Karpas-422 (cell line): ENCODE results near the gene HVCN1. TPM values are rescaled to one million over a fixed set of nuclear protein-coding genes. Genes with fewer than 3 reads are reported as not detected.
A peak's percentile ranks its signal among the peaks of the same experiment; 100 is the strongest.

Source experiments
- DNase-seq: peaks from one replicate; pipeline ENCODE4 v3.0.0-alpha.2; 2015
- H2AFZ ChIP-seq: fragments of 200-600 bp; sonication (generic); 2 replicates; pipeline ENCODE4 v1.6.1; 2014; ENCODE audit warnings: antibody characterized with exemption, low read length, mixed read lengths
- H3K27ac ChIP-seq: fragments of 200-600 bp; sonication (generic); 2 replicates; pipeline ENCODE4 v1.5.1; 2014; ENCODE audit warnings: mild to moderate bottlenecking, low read length, moderate library complexity
- H3K27me3 ChIP-seq: fragments of 200-600 bp; sonication (generic); 2 replicates; pipeline ENCODE4 v1.6.1; 2014; ENCODE audit warnings: low read length, mixed read lengths
- H3K36me3 ChIP-seq: fragments of 200-600 bp; sonication (generic); 2 replicates; pipeline ENCODE4 v1.6.1; 2014; ENCODE audit warnings: low read length, mixed read lengths; ENCODE audit not compliant: insufficient read depth
- H3K4me1 ChIP-seq: fragments of 200-600 bp; sonication (generic); 2 replicates; pipeline ENCODE4 v1.6.1; 2014; ENCODE audit warnings: mild to moderate bottlenecking, low read length, mixed read lengths
- H3K4me2 ChIP-seq: fragments of 200-600 bp; sonication (generic); 2 replicates; pipeline ENCODE4 v1.6.1; 2014; ENCODE audit warnings: low read length, low read depth, mild to moderate bottlenecking; ENCODE audit not compliant: poor library complexity, severe bottlenecking
- H3K4me3 ChIP-seq: fragments of 200-600 bp; sonication (generic); 2 replicates; pipeline ENCODE4 v1.5.1; 2014; ENCODE audit warnings: mild to moderate bottlenecking, antibody characterized with exemption, low read length, mixed read lengths
- H3K79me2 ChIP-seq: fragments of 200-600 bp; sonication (generic); 2 replicates; pipeline ENCODE4 v1.6.1; 2014; ENCODE audit warnings: mild to moderate bottlenecking, low read length, mixed read lengths
- H3K9ac ChIP-seq: fragments of 200-600 bp; sonication (generic); 2 replicates; pipeline ENCODE4 v1.6.0; 2014; ENCODE audit warnings: low read length
- H3K9me2 ChIP-seq: fragments of 200-600 bp; sonication (generic), shearing (Covaris generic); replicated peaks from 2 replicates; pipeline ENCODE4 v1.6.0; 2014; ENCODE audit warnings: mild to moderate bottlenecking, low read length, moderate library complexity; ENCODE audit not compliant: insufficient read depth
- H3K9me3 ChIP-seq: fragments of 300-700, 200-600 bp; sonication (generic); 2 replicates; pipeline ENCODE4 v1.6.1; 2014; ENCODE audit warnings: low read length, mixed read lengths
- H4K20me1 ChIP-seq: fragments of 200-600 bp; sonication (generic); 2 replicates; pipeline ENCODE4 v1.6.1; 2014; ENCODE audit warnings: mild to moderate bottlenecking, antibody characterized with exemption, low read length, low read depth; ENCODE audit not compliant: insufficient read depth
- total RNA-seq: library from RNA; depleted of rRNA; stranded (reverse); fragments of >200 nt; shearing (Covaris generic); gene quantifications from 2 replicates; pipeline ENCODE4 v1.2.3, GENCODE V29; 2014; ENCODE audit warnings: low replicate concordance

Gene HVCN1
- total RNA-seq, 1 experiment from 2014 or later = 11.5 TPM

DNA sequence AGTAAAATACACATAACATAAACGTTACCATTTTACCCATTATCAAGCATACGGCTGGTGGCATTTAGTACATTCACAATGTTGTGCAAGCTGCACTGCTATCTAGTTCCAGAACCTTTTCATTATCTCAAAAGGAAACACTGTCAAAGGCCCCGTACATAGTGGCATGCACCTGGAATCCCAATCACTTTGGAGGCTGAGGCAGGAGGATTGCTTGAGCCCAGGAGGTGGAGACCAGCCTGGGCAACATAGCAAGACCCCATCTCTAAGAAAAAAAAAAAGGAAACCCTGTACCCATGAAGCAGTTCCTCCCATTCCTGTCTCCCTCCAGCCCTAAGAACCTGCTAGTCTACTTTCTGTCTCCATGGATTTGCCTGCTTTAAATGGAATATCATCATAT, 7.4 kb upstream of the HVCN1 start:
- H3K4me2 ChIP-seq = no peak overlapping the region
- no peak overlapping the region for H3K4me3 ChIP-seq
- H3K9me3 ChIP-seq = no peaks in the 10 kb centered on the region
- H4K20me1 ChIP-seq = no peaks in the 10 kb centered on the region
- H3K9me2 ChIP-seq = no peaks in the 10 kb centered on the region
- DNase-seq = no peak
- no peaks in the 10 kb centered on the region for H3K36me3 ChIP-seq
- peaks cover 7% of the 10 kb centered on the region for H3K4me1 ChIP-seq
- no peaks in the 10 kb centered on the region for H3K27me3 ChIP-seq
- H3K27ac ChIP-seq = no peak overlapping the region
- no peaks in the 10 kb centered on the region for H3K79me2 ChIP-seq
- no peak overlapping the region for H2AFZ ChIP-seq
- H3K9ac ChIP-seq = no peak overlapping the region

DNA sequence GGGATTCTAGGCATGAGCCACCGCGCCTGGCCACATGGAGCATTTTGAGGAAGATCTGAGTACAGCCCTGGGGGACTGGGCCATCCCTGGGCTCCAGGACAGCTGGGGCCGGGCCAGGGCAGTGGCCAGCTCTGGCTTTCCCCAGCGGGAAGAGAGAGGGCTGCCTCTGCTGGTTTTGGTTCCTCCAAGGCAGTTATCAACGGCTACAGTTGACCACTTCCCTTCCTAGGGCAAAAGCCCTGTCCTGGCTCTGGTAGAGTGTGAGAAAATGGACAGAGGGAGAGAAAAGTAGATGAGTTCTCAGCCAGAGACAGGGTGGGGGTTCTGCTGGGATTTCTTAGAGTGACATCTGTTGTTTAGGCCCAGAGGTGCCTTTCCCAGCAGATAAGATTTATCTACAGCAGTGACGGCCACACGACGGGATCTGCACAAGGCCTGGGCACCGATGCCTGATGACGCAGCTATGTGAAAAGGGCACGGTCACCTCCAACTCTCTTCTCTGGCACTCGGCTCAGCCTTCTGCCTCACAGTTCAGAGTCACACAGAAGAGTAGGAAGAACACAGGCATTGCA, 5.5 kb upstream of the HVCN1 start:
- no peaks in the 10 kb centered on the region for H3K27me3 ChIP-seq
- H3K9me3 ChIP-seq = no peaks in the 10 kb centered on the region
- no peaks in the 10 kb centered on the region for H3K9me2 ChIP-seq
- peaks cover 15% of the 10 kb centered on the region for H3K4me1 ChIP-seq
- H3K9ac ChIP-seq = no peak overlapping the region
- no peak overlapping the region for H3K4me3 ChIP-seq
- H3K36me3 ChIP-seq = no peaks in the 10 kb centered on the region
- H3K27ac ChIP-seq = no peak overlapping the region
- H3K79me2 ChIP-seq = no peaks in the 10 kb centered on the region
- no peak overlapping the region for H2AFZ ChIP-seq
- H3K4me2 ChIP-seq = no peak overlapping the region
- H4K20me1 ChIP-seq = no peaks in the 10 kb centered on the region
- DNase-seq = no peak

DNA sequence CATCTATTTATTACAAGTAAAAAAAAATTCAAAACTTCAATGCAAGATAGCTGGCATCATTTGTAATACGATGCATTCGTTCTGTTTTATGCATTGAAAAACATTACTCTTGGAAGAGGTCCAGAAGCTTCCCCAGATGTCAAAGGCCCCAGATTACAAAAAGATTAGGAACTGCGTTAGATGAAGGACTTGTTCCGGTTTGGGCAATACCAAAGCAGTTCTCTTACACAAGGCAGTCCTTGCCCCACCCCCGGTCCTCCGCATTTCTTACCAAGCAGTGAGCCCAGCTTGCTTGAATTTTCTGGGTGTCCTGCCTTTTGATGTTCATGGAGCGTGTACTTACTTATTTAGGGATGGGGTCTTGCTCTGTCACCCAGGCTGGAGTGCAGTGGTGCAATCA, 4.8 kb upstream of the HVCN1 start:
- no peaks in the 10 kb centered on the region for H3K9me2 ChIP-seq
- H3K79me2 ChIP-seq = no peaks in the 10 kb centered on the region
- no peak overlapping the region for H3K4me3 ChIP-seq
- H3K9me3 ChIP-seq = no peaks in the 10 kb centered on the region
- no peak overlapping the region for H2AFZ ChIP-seq
- no peak for DNase-seq
- H3K27me3 ChIP-seq = no peaks in the 10 kb centered on the region
- no peaks in the 10 kb centered on the region for H3K36me3 ChIP-seq
- H3K4me1 ChIP-seq = peaks cover 20% of the 10 kb centered on the region
- H3K4me2 ChIP-seq = no peak overlapping the region
- H3K9ac ChIP-seq = no peak overlapping the region
- H4K20me1 ChIP-seq = no peaks in the 10 kb centered on the region
- no peak overlapping the region for H3K27ac ChIP-seq

DNA sequence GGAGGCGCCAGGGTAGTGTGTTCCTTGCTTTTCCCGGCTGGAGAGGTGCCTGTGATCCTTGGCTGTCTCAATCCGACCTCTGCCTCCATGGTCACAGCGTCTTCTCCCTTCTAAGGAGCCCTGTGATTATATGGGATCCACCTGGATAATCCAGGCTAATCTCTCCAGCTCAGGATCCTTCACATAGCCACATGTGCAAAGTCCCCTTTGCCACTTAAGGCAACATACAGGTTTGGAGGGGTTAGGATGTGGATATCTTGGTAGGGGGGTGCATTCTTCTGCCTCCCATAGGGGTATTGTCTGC, 1.2 kb upstream of the HVCN1 start:
- Histone ChIP-seq H3K27ac (no peak overlapping the region), H3K4me3 (no peak overlapping the region), H3K79me2 (no peaks in the 10 kb centered on the region), H3K36me3 (no peaks in the 10 kb centered on the region), H3K9ac (peak overlapping the region; percentile 77), H3K9me2 (no peaks in the 10 kb centered on the region), H3K9me3 (no peaks in the 10 kb centered on the region), H3K4me1 (peaks cover 44% of the 10 kb centered on the region), H2AFZ (peak overlapping the region; percentile 98; the same call in 1 of the 2 replicates), H3K27me3 (no peaks in the 10 kb centered on the region), H4K20me1 (no peaks in the 10 kb centered on the region), H3K4me2 (no peak overlapping the region)
- no peak for DNase-seq

DNA sequence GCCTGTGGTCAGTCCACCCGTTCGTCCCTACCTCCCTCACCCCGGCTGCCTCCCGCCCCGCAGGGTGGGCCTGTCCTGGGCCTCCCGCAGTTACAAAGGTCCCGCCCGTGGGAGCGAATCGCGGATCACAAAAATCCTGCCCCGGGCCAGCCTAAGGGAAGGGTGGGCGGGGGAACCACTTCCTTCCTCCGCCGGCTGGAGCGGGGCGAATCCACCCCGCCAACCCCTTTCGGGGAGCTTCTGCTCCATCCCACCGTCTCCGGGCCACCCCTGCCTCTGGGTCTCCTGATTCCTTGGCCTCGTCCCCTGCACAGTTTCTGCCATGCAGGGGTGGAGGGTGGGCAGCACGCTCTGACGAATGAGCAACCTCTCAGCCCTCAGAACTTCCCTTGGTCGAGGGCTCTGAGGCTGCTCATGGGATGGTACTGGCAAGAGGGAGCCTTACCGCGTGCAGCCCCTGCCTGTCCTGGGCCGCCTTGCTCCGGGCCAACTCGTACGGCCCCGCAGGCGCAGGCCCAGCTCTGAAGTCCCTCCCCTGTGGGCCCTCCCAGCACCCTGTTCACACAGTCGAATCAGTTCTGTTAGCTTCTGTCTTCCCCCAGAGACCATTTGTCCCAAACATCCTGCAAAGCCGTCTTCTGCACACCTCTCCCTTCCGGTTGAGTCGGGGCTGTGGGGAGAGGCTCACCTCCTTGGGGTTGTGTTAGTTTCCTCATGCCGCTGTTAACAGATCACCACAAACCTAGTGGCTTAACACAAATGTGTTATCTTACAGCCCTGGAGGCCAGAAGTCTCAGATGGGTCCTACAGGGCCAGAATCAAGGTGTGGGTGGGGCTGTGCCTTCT, 589 bp upstream of the HVCN1 start:
- Histone ChIP-seq H3K4me3 (peak overlapping the region; percentile 76; the same call in 1 of the 2 replicates), H3K9ac (peak overlapping the region; percentile 77), H3K4me1 (peaks cover 44% of the 10 kb centered on the region), H4K20me1 (no peaks in the 10 kb centered on the region), H3K27ac (no peak overlapping the region), H3K36me3 (no peaks in the 10 kb centered on the region), H3K79me2 (no peaks in the 10 kb centered on the region), H3K4me2 (peak overlapping the region; percentile 79), H3K9me2 (no peaks in the 10 kb centered on the region), H3K27me3 (no peaks in the 10 kb centered on the region), H3K9me3 (no peaks in the 10 kb centered on the region), H2AFZ (peak overlapping the region; percentile 98)
- peak; percentile 77 for DNase-seq

DNA sequence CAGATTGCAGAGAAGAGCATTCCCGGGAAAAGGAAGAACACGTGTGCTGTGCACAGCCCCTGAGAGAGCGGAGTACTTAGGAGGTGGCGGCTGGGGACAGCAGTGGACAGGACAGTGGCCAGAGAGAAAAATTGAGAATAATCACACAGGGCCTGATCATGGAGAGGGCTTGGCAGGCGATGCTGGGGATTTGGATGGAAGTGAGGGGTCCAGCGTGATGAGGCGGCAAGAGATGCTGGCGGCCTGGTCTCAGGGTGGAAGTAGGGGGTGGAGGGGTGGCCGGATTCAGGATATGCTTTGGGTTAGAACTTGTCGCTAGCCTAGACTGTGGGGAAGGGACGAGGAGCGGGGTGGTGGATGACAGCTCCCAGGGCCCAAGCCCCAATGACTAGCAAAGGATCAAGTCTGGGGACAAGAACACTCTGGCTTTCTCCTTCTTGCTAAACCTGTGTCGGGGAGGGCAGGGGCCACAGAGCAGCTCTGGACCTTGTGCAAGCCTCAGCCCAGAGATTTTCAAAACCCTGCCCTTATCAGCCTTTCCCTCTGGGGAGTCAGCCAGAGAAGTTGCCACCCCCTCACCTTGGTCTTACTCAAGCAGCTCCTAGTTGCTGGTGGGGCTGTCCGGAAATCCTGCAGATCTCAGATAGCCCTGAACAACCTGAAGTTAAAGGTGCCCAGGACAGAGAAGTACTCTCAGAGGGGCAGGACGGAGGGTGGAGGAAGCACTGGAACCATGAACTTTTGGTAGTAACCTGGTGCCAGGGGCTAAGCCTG, 1.3 kb downstream of the HVCN1 start:
- Histone ChIP-seq H2AFZ (no peak overlapping the region), H3K36me3 (no peaks in the 10 kb centered on the region), H3K9me2 (no peaks in the 10 kb centered on the region), H3K4me1 (peaks cover 44% of the 10 kb centered on the region), H3K9ac (peak overlapping the region; percentile 71; the same call in 1 of the 2 replicates), H3K27me3 (no peaks in the 10 kb centered on the region), H4K20me1 (no peaks in the 10 kb centered on the region), H3K9me3 (no peaks in the 10 kb centered on the region), H3K4me3 (peak overlapping the region; percentile 76; the same call in 1 of the 2 replicates), H3K27ac (no peak overlapping the region), H3K79me2 (no peaks in the 10 kb centered on the region), H3K4me2 (peak overlapping the region; percentile 95)
- DNase-seq = no peak

DNA sequence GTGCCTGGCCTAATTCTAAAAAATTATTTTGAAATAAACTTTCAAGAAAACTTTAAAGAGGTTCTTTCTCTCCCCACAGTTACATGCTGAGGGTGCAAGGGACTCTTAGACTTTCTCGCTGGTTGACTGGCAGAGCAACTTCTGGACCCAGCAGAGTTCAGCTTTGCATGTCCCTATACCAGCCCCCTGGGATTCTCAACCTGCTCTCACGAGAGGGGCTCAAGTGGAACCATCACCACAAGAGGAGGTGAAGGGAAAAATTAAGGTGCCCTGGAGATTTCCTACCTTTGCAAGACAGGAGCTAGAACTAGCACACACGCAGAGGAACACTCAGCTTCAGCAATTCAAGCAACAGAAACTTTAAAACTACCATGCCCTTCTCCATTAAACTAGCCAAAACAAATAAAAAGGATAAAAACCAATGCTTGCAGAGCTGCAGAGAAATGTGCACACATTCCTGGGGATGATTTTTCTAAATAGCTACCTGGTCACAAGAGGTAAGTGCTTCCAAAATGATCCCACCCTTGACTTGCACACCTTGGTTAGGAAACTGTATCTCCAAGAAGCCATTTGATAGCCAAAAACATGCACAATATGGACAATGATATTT, 2.5 kb downstream of the HVCN1 start:
- peaks cover 44% of the 10 kb centered on the region for H3K4me1 ChIP-seq
- no peaks in the 10 kb centered on the region for H3K9me2 ChIP-seq
- H3K36me3 ChIP-seq = no peaks in the 10 kb centered on the region
- no peaks in the 10 kb centered on the region for H3K27me3 ChIP-seq
- peak overlapping the region; percentile 36 for H3K4me2 ChIP-seq
- no peaks in the 10 kb centered on the region for H3K79me2 ChIP-seq
- H4K20me1 ChIP-seq = no peaks in the 10 kb centered on the region
- no peak overlapping the region for H3K4me3 ChIP-seq
- H2AFZ ChIP-seq = no peak overlapping the region
- H3K9me3 ChIP-seq = no peaks in the 10 kb centered on the region
- H3K9ac ChIP-seq = no peak overlapping the region
- no peak overlapping the region for H3K27ac ChIP-seq
- peak; percentile 70 for DNase-seq

DNA sequence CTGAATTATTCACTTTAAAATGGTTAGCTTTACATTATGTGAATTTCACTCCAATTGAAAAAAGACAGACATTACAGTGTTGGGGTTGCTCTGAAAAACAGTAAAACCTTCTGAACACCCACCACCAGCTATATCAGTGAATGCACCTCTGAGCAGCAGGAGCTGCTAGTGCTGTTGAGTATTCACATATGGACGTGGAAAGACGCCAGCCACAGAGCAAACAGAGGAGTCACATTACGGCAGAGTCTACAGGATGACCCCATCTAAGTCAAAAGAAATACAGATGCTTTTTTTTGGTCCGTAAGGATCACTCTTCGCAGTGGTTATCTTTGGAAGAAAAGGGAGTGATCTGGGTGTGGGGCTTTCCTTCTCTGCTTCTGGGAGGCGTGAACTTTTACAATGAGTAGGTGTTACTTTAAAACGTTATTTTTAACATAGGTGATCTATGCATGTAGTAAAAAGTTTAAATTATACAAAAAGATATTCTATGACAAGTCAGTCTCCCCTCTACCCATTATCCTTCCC, 4.5 kb downstream of the HVCN1 start:
- Histone ChIP-seq H3K4me1 (peaks cover 35% of the 10 kb centered on the region), H3K27me3 (no peaks in the 10 kb centered on the region), H3K9ac (no peak overlapping the region), H3K79me2 (no peaks in the 10 kb centered on the region), H3K4me2 (no peak overlapping the region), H3K9me2 (no peaks in the 10 kb centered on the region), H3K36me3 (no peaks in the 10 kb centered on the region), H3K27ac (no peak overlapping the region), H2AFZ (no peak overlapping the region), H4K20me1 (no peaks in the 10 kb centered on the region), H3K9me3 (no peaks in the 10 kb centered on the region), H3K4me3 (no peak overlapping the region)
- no peak for DNase-seq
